Measurements from ENCODE around the gene SPRTN. TPM values are rescaled to one million over a fixed set of nuclear protein-coding genes. Genes with fewer than 3 reads are reported as not detected.

SPRTN gene
- polyA plus RNA-seq, 1 of the 3 experiments (the other 2 are of a cell fraction), result 17.3 TPM

- TF ChIP-seq RFX5 (IDR thresholded peaks at IDR 0.05; ENCODE audit: low read length) (no peak), CTCF (IDR thresholded peaks at IDR 0.05) (0 out of 2 replicates have a peak, but pooled peaks have one; percentile 9), IRF3 (IDR thresholded peaks at IDR 0.05; ENCODE audit: low read depth, low read length) (no peak), REST (IDR thresholded peaks at IDR 0.05; ENCODE audit: low read depth, low read length) (peak; percentile 84), EP300 (IDR thresholded peaks at IDR 0.05; ENCODE audit: borderline replicate concordance in 1 of 2, low read depth in 1 of 2, low read length in 1 of 2) (no peak), RAD21 (IDR thresholded peaks at IDR 0.05; ENCODE audit: low read length) (no peak)
- Histone ChIP-seq H3K36me3 (replicated peaks in 1 of 2; ENCODE audit: control insufficient read depth in 1 of 2, insufficient read depth in 2 of 2, low read length in 1 of 2) (peaks cover 0 to 3% of the 10 kb centered on the region in 2 experiments), H3K4me3 (ENCODE audit: low read depth in 2 of 2, low read length in 1 of 2) (no peak overlapping the region), H3F3A (replicated peaks; ENCODE audit: insufficient read depth) (peaks cover 49% of the 10 kb centered on the region), H3K4me1 (ENCODE audit: control insufficient read depth in 1 of 2, insufficient read depth in 2 of 2, low read depth in 1 of 2, low read length in 1 of 2) (peaks cover 12 to 45% of the 10 kb centered on the region in 2 experiments), H2AFZ (ENCODE audit: low read depth) (no peak overlapping the region), H3K4me2 (no peak overlapping the region), H4K20me1 (ENCODE audit: insufficient read depth) (no peaks in the 10 kb centered on the region), H3K27me3 (ENCODE audit: insufficient read depth) (no peaks in the 10 kb centered on the region), H3K9me2 (no peaks in the 10 kb centered on the region), H3K9ac (no peak overlapping the region), H3K27ac (ENCODE audit: low read depth in 2 of 2, low read length in 1 of 2) (peak overlapping the region in 1 of 2 experiments; percentile 99; a peak in 3 of 4 replicates), H3K9me3 (no peaks in the 10 kb centered on the region), H3K79me2 (ENCODE audit: insufficient read depth) (peaks cover 79% of the 10 kb centered on the region)
- ChIA-PET CTCF (interaction anchor here (1.0 to 1.2 kb wide), 2 partner anchors 28 to 198 kb away, joined by 3 read pairs; no protein-coding TSS in a partner anchor), POLR2A (no interaction called here)
- WGBS (ENCODE audit: low lambda C conversion rate), result 76% methylated on average over 1 of the region's 1 CpG
- peak; percentile 9 for DNase-seq
Observed at GRCh38 chr1:231392389-231393131, 54.5 kb downstream of the SPRTN start.

- Histone ChIP-seq H3K9me2 (no peaks in the 10 kb centered on the region), H3K4me1 (ENCODE audit: control insufficient read depth in 1 of 2, insufficient read depth in 2 of 2, low read depth in 1 of 2, low read length in 1 of 2) (peaks cover 12 to 40% of the 10 kb centered on the region in 2 experiments)
- CTCF ChIA-PET, result interaction anchor here (1.2 kb wide), 1 partner anchor 27 kb away, joined by 3 read pairs; no protein-coding TSS in a partner anchor
Observed at GRCh38 chr1:231393668-231394067, 55.6 kb downstream of the SPRTN start.

More at GRCh38 chr1:231393668-231394067, 55.6 kb downstream of the SPRTN start:
- Histone ChIP-seq H3K9ac (no peak overlapping the region), H2AFZ (ENCODE audit: low read depth) (no peak overlapping the region), H3K79me2 (ENCODE audit: insufficient read depth) (peaks cover 80% of the 10 kb centered on the region), H3K4me2 (no peak overlapping the region), H3K27me3 (ENCODE audit: insufficient read depth) (no peaks in the 10 kb centered on the region), H3K27ac (ENCODE audit: low read depth in 2 of 2, low read length in 1 of 2) (peak overlapping the region; percentile 69 to 99; a peak in 3 of 4 replicates), H3K9me3 (no peaks in the 10 kb centered on the region), H3K36me3 (replicated peaks in 1 of 2; ENCODE audit: control insufficient read depth in 1 of 2, insufficient read depth in 2 of 2, low read length in 1 of 2) (peaks cover 0 to 3% of the 10 kb centered on the region in 2 experiments), H4K20me1 (ENCODE audit: insufficient read depth) (no peaks in the 10 kb centered on the region), H3K4me3 (ENCODE audit: low read depth in 2 of 2, low read length in 1 of 2) (no peak overlapping the region), H3F3A (replicated peaks; ENCODE audit: insufficient read depth) (peaks cover 41% of the 10 kb centered on the region)
- POLR2A ChIA-PET, result no interaction called here
- TF ChIP-seq EZH2phosphoT487 (IDR thresholded peaks at IDR 0.05; ENCODE audit: borderline replicate concordance, low read depth) (no peak), RAD21 (IDR thresholded peaks at IDR 0.05; ENCODE audit: low read length) (peak; percentile 39), TCF12 (IDR thresholded peaks at IDR 0.05) (peak; percentile 87), JUND (IDR thresholded peaks at IDR 0.05) (peak; percentile 38; the same call in 1 of the 2 replicates), RFX5 (IDR thresholded peaks at IDR 0.05; ENCODE audit: low read length) (no peak), FOSL2 (IDR thresholded peaks at IDR 0.05; ENCODE audit: borderline replicate concordance, low read depth) (0 out of 2 replicates have a peak, but pooled peaks have one; percentile 7), PBX3 (IDR thresholded peaks at IDR 0.05) (peak; percentile 72), POLR2AphosphoS5 (IDR thresholded peaks at IDR 0.05; ENCODE audit: low read depth, low read length) (peak; percentile 38; the same call in 1 of the 2 replicates)
- peak; percentile 24 for DNase-seq
